Activated CD4-positive, alpha-beta T cell treated with anti-CD3 and anti-CD28 coated beads, Interleukin-10, Interleukin-2, amounts not matched to agents 100 ng/mL and 50 ng/mL, durations not matched to agents 16 hours and 8 hours (primary cell): ENCODE data around the gene ATP8A2.
"Not testable (repeated sequence)": the region's sequence is repeated elsewhere in the genome, so short reads cannot be mapped to it uniquely, and the experiment has no call there.

Experiments used
- DNase-seq: peaks from one replicate; pipeline ENCODE4 v3.0.0-alpha.2; 2020

The ATP8A2 gene

DNA sequence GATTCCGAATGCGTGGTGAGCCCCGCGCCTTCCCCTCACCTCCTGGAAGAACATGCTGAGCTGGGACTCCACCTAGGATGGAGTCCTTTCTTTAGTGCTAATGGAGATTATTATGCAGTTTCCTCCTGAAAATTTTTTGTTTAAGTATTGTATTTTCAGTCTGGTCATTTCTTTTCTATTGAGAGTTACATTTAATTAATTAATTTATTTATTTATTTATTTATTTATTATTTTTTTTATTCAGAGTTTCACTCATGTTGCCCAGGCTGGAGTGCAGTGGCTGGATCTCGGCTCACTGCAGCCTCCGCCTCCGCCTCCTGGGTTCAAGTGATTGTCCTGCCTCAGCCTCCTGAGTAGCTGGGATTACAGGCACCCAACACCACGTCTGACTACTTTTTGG lies 400.8 kb downstream of the ATP8A2 start:
- DNase-seq: not testable (repeated sequence)

DNA sequence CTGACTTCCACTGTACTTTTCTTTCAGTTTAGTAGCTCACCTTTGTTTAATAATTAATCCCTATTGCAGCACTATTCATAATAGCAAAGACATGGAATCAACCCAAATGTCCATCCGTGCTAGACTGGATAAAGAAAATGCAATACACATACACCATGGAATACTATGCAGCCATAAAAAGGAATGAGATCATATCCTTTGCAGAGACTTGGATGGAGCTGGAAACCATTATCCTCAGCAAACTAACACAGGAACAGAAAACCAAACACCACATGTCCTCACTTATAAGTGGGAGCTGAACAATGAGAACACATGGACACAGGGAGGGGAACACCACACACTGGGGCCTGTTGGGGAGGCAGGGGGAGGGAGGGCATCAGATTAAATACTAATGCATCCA lies 402.3 kb downstream of the ATP8A2 start:
- not testable (repeated sequence) for DNase-seq

GRCh38 chr13:25775275-25775674 lies 403.5 kb downstream of the ATP8A2 start:
- DNase-seq: no peak

DNA sequence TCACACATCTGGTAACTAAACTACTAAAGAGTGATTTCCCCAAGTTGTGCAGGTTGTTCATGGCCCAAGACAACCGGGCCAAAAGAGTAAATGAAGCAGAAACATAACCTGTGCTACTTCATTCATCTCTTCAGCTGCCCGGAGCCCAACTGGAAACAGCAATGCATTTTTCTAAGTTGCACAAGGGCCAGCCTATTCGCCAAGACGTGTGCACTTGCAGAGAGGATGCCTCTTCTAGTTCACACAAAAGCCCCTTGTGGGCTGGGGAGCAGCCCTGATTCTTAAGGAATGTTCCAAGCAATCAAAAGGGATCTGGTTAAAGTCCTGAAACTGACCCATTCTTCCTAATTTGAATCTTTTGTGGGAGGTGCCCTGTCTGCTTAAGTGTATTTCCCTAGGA lies 404.2 kb downstream of the ATP8A2 start:
- DNase-seq: no peak

DNA sequence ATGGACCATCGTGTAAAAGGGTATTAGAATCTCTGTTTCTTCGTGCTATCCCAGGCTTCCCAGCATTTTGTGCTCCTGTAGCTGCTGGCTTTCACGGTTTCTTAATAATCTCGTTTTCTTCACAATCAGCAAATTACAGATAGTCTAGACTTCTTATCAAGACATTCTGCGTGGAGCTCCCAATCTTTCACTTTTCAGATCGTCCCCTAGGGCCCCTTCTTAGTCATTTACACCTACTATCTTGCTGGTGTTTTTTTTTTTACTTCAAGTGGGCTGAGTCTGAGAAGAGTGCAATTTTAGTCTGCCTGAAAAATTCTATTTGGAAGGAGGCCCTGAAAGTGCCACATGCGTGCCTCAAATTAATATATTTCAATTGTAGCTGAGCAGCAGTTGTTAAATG lies 404.9 kb downstream of the ATP8A2 start:
- no peak for DNase-seq

DNA sequence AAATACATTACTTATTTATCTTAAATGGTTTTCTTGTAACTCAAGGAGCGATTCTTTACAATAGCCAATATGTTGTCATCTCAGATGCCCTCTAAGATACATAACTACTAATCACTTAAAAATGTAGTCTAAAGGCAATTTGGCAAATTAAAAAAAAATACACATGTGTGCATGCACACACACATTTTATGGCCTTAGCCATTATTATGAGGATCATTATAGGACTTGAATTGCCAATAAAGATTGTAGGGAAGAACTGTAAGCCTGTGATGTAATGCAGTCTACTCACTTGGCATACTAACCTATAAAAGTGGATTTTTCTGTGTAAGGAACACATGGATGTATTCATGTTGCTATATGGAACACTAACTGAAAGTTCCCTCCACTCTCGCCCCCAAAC lies 405.7 kb downstream of the ATP8A2 start:
- DNase-seq: no peak

DNA sequence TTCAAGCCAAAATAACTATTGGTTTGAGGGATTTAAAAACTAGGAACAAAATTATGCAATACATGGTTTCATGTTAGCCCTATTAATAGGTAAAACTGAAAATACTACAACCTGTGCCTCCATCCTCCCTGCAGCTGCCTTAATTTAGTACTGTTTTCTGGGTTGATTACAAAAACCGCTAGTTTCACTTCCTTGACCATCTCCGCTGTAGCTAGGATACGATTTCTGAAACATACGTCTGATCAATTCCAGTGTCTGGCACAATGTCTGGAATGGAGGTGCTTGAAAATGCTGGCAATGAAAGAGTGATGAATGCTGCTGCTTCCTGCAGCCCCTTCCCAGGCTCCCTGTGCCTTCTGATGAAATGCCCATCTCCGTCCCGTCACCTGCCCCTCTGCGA lies 406.6 kb downstream of the ATP8A2 start:
- no peak for DNase-seq

GRCh38 chr13:25778808-25779305 lies 407.1 kb downstream of the ATP8A2 start:
- DNase-seq: no peak

DNA sequence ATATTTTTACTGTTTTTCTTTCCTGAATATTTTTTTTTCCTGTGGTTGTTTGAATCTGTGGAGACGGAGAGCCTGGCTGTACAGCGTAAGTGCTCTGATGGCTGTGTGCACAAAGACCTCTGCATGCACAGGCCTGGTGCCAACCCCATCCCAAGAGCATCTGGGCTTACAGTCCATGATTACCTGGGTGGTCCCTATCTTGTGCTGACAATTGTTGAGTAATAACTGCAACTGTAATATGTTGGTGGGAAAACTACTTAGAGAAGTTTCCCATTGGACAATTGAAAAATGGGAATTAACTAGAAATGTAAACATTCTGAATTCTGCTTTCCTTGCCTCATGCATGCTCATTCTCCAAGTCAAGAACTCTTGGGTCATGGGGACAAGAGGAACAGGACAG lies 411.3 kb downstream of the ATP8A2 start:
- no peak for DNase-seq

- no peak for DNase-seq
These were observed 411.8 kb downstream of the ATP8A2 start for GRCh38 chr13:25783601-25784024.

DNA sequence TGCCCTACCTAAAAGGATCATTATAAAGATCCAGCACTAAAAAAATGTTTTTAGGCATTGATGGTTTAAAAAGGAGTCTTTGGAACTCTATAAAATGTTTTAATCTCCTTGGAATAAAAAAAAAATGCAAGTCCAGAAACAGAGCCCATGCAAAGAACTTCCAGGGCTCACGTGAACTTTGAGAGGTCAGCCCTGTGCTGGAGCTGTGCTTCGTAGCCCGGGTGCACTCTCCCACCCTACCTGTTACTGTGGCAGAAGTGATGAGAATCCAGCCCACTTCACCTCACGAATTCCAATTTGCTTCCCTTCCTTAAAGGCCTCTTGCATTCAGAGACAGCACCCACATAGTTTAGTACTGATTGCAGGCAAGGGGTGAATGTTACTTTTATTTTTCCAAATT lies 412.3 kb downstream of the ATP8A2 start:
- no peak for DNase-seq

DNA sequence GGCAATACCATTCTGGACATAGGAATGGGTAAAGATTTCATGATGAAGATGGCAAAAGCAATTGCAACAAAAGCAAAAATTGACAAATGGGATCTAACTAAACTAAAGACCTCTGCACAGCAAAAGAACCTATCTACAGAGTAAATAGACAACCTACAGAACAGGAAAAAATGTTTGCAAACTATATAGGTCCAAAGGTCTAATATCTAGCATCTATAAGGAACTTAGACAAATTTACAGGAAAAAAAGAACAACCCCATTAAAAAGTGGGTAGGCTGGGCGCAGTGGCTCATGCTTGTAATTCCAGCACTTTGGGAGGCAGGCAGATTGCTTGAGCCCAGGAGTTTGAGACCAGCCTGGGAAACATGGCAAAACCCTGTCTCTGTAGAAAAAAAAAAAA lies 418.4 kb downstream of the ATP8A2 start:
- DNase-seq: not testable (repeated sequence)

DNA sequence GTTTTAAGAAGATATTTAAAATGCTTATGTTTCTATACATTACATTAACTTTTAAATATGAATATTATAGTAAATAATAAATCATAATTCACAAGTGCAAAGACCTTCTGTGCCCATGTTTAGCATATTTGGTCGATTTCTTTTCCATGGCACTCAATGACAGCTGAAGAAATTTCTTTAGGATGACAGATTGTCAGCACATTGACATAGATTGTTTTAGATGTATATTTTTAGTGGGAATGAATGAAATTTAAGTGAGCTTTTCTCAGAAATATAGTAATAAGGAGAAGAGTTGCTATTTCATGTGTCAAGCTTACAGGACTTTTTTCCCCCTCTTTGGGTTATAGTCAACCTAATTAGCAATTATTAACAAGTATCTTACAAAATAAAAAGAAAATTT lies 423.5 kb downstream of the ATP8A2 start:
- no peak for DNase-seq

- no peak for DNase-seq
These were observed 424.7 kb downstream of the ATP8A2 start for GRCh38 chr13:25796474-25796873.

DNA sequence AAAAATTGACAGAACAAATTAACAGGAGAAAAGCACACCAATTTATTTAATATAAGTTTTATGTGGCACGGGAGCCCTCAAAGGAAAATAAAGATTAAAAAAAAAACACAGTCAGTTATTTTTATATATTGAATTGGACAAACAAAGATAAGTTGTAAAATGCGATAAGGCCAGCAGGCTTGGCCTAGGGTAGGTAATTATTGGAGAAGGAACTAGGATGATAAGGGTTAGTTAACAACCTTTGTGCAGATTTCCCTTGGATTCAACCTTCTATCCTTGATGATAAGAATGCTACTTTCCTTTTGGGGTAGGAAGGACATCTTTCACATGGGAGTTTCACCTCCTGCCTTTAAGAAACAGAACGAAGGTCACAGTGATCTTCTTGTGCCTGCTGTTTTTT lies 427.2 kb downstream of the ATP8A2 start:
- no peak for DNase-seq

- DNase-seq: no peak
These were observed 428.7 kb downstream of the ATP8A2 start for GRCh38 chr13:25800523-25800922.

GRCh38 chr13:25802579-25802978 lies 430.8 kb downstream of the ATP8A2 start:
- DNase-seq: no peak

DNA sequence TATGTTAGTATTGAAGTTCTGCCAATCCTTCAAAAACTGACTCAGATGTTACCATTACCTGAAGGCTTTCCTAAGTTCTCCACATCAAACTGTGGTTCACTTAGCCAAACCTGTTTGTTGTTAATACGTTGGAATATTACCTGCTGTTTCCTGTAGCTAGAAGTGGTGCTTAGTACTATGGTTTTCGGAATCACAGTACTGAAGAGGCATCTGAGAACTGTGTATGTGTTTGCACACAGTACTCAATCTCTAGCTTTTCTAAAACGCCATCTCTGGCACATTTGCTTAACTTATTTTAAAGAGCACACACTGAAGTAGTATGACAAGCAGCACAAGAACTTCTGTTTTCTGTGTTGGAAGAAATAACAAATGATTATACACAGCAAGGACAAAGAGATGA lies 431.9 kb downstream of the ATP8A2 start:
- DNase-seq: no peak

DNA sequence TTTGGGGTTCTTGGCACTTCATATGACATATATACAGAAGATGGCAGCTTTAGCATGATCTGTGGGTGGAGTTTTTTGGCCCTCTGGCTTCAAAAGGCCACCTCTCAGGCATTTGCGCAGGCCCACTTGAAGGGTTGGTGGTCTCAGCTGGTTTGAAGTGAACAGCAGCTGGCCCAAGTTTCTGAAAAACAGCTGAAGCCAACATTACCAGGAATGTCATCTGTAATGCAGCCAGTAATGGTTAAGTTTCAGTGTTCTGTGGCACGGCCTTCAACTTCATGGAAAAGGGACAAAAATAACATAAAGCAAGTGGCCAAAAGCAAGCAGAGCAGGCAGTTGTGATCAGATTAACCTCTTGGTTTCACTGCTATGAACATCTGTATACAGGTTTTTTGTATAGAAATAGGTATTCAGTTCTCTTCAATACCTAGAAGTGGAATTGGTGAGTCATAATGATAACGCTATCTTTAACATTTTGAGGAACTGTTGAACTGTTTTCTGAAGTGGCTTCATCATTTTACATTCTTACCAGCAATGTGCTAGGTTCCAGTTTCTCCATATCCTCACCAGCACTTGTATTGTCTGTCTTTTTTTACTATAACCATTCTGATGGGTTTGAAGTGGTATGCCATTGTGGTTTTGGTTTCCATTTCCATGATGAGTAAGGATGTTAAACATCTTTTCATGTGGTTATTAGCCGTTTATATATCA lies 434.6 kb downstream of the ATP8A2 start:
- DNase-seq: peak; percentile 72

- DNase-seq: no peak
These were observed 435.8 kb downstream of the ATP8A2 start for GRCh38 chr13:25807562-25807961.

DNA sequence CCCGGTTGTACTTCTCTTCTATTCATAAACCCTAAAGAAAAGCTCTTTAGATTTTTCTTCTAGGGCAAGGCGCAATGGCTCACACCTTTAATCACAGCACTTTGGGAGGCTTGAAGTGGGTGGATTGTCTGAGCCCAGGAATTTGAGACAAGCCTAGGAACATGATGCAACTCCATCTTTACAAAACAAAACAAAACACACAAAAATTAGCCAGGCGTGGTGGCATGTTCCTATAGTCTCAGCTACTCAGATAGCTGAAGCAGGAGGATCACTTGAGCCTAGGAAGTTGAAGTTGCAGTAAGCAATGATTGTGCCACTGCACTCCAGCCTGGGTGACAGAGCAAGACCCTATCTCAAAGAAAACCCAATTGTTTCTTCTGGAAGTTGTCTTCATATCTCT lies 439.7 kb downstream of the ATP8A2 start:
- no peak for DNase-seq

GRCh38 chr13:25816239-25816638 lies 444.5 kb downstream of the ATP8A2 start:
- no peak for DNase-seq

DNA sequence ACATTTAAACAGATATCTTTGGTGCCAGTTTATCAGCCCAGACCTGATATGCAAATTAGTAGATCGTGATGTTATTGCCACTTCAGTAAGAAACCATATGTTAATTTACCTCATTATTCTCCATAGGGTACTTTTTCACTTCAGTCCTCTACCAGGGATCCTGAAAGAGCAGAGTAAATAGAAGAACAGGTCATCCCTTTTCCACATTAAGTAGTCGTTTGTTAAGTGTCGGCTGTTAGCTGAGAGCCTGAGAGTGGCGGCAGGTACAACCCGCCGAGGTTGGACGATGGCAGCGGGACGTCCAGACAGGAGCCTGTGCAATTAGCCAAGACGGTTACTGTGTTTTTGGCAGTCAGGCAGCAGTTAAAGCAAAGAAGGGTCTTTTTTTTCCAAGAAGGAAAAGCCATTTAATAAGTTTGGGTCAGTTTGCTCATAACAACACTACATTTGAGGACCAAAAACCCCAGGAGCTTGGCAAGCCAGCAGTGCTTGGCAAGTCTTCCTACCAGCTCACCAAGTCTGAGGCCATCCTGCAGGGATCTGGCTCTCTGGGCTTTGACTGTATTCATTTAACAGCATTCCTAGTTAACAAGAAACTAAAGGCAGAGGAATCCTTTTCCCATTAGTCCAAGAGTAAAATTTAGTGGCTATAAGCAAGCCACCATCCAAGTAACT lies 448.2 kb downstream of the ATP8A2 start:
- no peak for DNase-seq

- no peak for DNase-seq
These were observed 450.0 kb downstream of the ATP8A2 start for GRCh38 chr13:25821776-25822175.

GRCh38 chr13:25827221-25827620 lies 455.4 kb downstream of the ATP8A2 start:
- DNase-seq: not testable (repeated sequence)
